ENCODE data around the gene WDR73.

GRCh38 chr15:84600687-84601554 is 53.2 kb downstream of the WDR73 start, which contains the start of gene ZSCAN2:
- TF ChIP-seq EP300 (IDR thresholded peaks at IDR 0.05; ENCODE audit: low read length) (no peak), ZNF655 (CRISPR knock-in tag; IDR thresholded peaks at IDR 0.05) (no peak), GATA2 (CRISPR knock-in tag; IDR thresholded peaks at IDR 0.05) (no peak), RFX5 (IDR thresholded peaks at IDR 0.05; ENCODE audit: low read depth, low read length) (no peak), CREB1 (IDR thresholded peaks at IDR 0.05) (no peak), CREB1 (CRISPR knock-in tag; IDR thresholded peaks at IDR 0.05) (no peak), ZNF717 (CRISPR knock-in tag; IDR thresholded peaks at IDR 0.05) (no peak), FOXM1 (IDR thresholded peaks at IDR 0.05; ENCODE audit: low read depth) (no peak), FOXM1 (CRISPR knock-in tag; IDR thresholded peaks at IDR 0.05; ENCODE audit: low read depth) (no peak), DIDO1 (tag; IDR thresholded peaks at IDR 0.05; ENCODE audit: low read depth) (no peak), ZNF140 (CRISPR knock-in tag; IDR thresholded peaks at IDR 0.05) (no peak), ZNF274 (IDR thresholded peaks at IDR 0.05; ENCODE audit: borderline replicate concordance, low read depth, low read length) (no peak)
